Activated CD8-positive, alpha-beta memory T cell treated with anti-CD3 and anti-CD28 coated beads, Interleukin-2, amount 50 U/mL, for 24 hours (primary cell): ENCODE measurements around the gene MTNR1B.

Source experiments
- DNase-seq: peaks from one replicate; pipeline ENCODE4 v3.0.0-alpha.2; 2020; ENCODE audit errors: extremely low read depth

Gene MTNR1B

DNA sequence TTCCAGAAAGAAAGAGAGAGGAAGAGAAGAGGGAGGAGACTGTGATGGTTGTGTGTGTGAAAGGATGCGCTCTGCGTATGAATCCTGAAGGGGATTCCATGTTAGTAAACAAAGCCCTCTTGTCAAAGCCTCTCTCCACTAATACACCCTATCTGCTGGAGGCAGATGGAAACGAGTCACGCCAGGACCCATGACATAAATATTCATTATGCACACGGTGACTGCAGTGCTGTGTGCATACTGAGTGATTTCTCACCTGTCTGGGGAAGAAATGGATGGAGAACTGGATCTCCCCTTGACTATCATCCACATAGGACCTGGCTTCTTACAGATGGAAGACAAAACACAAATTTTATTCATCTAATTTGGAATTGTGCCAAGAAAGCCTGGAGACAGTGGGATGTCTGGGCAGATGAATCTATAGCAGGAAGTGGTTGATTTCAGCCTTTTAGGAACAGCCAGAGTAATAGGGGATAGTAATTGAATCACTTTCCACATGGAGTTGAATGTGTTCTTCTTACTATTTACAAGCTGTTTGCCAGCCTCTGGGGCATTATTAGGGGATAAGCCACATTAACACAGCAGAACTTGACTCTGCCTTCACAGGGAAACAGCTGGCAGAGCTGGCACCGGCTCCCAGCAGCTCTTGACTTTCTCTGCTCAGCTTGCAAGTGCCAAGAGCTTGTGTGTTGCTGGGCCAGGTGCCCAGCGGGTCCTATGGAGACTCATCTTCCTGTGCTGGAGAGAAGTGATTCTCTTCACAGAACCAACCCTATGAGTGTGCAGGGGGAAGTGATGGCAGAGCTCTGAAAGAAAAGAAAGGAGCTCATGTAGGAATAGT is 9.0 kb downstream of the MTNR1B start:
- DNase-seq: no peak

GRCh38 chr11:92979176-92979575 is 9.7 kb downstream of the MTNR1B start:
- DNase-seq: no peak

DNA sequence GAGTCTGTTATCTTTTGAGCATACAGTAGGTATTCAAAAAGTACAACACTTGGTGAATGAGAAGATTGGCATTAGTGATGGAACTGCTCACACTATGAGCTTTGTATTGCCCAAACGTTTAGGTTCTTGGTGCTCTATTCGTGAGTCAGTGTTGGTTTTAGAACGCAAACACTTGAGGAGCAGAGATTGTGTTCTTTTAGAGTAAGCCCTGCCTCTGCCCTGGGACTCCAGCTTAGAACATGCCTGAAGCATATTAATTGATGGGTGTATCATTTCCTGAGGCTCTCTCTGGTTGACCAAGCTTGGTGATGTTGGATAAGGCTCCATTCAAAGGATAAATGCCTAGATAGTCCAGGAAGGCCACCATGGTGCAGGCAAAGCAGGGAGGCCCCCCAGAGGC is 10.9 kb downstream of the MTNR1B start:
- no peak for DNase-seq

- DNase-seq: no peak
These were observed 12.1 kb downstream of the MTNR1B start for GRCh38 chr11:92981508-92982043.

GRCh38 chr11:92986585-92986984 is 17.1 kb downstream of the MTNR1B start:
- no peak for DNase-seq

DNA sequence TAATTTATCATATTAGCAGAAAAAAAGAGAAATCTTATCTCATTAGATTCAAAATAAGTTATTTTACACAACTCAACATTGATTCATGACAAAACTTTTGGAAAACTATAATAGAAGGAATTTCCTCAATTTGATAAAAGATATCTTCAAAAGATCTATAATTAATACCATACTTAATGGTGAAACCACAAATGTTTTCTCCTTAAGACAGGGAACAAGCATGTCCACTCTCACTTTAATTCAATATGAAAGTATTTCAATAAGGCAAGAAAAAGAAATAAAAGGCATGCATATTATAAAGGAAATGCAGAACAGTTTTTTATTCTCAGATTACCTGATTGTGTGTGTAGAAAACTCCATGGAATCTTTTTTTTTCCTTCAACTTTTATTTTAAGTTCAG is 23.6 kb downstream of the MTNR1B start:
- no peak for DNase-seq

DNA sequence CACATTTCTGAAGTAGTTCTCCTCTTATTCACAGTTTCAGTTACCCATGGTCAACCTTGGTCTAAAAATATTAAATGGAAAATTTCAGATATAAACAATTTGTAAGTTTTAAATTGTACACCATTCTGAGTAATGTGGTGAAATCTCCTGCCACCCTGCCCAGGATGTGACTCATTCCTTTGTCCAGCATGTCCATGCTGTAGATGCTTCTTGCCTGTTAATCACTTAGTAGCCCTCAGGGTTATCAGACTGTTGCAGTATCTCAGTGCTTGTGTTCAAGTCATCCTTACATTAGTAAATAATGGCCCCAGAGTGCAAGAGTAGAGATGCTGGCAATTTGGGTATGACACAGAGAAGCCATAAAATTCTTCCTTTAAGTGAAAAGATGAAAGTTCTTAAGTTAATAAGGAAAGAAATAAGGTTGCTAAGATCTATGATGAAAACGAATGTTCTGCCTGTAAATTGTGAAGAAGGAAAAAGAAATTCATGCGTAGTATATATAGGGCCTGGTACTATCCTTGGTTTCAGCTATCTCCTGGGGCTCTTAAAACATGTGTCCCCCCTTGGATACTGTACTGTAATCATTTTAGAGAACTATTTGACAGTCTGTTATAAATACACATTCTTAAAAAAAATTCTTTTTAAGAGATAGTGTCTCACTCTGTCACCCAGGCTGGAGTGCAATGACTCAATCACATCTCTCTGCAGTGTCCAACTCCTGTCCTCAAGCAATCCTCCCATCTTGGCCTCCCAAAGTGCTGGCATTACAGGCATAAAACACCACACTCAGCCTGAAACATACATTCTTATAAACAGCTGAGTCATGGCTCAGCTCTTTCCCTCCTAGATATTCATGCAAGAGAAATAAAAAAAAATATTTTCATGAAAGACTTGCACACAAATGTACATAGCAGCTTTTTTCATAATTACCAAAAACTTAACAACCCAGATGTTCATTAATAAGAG is 31.3 kb downstream of the MTNR1B start:
- no peak for DNase-seq

DNA sequence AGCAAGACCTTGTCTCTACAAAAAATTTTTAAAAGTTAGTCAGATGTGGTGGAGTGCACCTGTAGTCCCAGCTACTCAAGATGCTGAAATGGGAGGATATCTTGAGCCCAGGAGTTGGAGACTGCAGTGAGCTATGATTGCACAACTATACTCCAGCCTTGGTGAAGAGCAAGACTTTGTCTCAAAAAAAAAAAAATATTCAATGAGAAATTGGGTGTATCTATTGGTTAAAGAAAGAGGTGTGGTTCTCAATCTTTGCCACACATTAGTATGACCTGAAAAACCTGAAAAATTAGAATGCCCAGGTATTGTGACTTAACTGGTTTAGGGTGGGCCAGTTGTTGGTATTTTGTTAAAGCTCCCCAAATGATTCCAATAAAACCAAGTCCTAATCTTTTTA is 32.4 kb downstream of the MTNR1B start:
- DNase-seq: no peak

DNA sequence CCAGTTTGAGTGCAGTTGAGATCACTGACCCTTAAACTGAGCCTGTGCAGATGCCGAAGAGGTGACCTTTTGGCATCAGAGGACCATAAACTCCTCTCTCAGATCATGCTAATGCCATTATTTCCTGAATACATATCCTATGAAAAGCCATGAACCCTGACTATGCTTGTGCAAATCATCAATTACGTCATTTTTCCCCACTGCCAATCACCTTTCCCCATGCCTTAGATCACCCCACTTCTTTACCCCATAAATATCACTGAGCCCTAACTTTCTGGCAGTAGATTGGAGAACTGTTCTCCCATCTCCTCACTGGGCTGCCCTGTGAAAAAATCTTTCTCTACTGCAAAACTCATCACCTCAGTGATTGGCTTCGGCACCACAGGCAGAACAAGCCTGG is 32.9 kb downstream of the MTNR1B start:
- no peak for DNase-seq

- no peak for DNase-seq
These were observed 35.8 kb downstream of the MTNR1B start for GRCh38 chr11:93005239-93005638.

- DNase-seq: no peak
These were observed 44.2 kb downstream of the MTNR1B start for GRCh38 chr11:93013646-93014045.

DNA sequence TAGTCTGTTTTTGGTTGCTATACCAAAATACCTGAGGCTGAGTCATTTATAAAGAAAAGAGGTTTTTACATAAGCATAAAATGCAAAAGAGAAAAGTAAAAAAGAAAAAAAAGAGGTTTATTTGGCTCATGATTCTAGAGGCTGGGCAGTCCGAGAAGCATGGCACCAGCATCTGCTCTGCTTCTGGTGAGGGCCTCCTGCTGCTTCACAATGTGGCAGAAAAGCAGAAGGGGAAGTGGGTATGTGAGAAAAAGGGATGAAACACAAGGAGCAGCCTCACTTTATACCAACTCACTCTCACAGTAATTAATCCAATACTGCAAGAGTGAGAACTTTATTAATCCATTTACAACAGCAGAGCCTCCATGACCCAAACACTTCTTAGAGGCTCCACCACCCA is 47.1 kb downstream of the MTNR1B start:
- no peak for DNase-seq

DNA sequence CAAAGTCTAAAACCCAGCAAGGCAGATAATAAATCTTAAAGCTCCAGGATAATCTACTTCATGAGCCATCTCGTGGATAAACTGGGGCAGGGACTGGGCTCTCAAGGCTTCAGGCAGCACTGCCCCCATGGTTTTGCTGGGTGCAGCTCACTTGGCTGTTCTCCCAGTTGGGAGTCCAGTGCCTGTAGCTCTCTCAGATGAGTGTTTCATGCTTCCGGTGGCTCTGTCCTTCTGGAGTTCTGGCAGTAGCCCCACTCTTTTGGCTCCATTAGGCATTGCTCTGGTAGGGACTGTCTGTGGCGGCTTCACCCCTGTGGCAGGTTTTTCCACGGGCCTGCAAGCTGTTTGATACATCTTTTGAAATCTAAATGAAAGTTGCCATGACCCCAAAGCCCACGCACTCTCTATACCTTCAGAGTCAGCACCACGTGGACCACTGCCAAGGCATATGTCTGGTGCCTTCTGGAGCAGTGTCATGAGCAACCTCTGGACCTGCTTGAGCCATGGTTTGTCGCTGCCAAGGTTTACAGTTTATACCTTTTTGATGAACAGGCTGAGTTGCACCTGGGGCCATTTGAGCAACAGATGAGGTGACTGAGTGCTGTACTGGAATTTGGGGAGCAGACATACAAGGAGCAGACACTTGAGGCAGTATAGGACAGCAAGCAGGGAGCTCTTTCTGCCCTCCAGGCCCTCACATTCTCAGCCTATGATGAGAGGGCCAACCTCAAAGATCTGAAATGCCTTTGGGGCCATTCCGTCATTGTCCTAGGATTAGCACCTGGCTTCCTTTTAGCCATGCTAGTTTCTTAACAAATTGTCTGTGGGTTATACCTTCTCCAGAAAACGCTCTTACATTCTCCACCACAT is 48.6 kb downstream of the MTNR1B start:
- DNase-seq: no peak

- DNase-seq: no peak
These were observed 51.0 kb downstream of the MTNR1B start for GRCh38 chr11:93020248-93021046.

DNA sequence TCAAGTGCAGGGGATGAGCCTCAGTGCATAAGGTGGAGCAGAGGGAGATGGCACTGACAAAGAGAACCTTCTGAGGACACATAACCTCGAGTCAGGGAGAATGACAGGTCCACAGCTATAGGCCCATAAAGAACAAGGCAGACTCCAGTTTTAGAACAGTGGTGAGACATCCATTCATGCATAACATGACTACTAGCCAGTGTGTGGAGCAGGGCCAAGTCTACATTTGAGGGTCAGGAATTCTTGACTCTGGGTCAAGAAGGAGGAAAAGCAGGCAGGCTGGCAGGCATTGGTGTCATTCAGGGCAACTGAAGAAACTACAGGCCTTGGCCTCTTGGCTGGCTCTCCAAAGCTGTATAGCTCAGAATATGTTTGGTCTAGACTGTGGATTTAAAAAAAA is 54.9 kb downstream of the MTNR1B start:
- no peak for DNase-seq

DNA sequence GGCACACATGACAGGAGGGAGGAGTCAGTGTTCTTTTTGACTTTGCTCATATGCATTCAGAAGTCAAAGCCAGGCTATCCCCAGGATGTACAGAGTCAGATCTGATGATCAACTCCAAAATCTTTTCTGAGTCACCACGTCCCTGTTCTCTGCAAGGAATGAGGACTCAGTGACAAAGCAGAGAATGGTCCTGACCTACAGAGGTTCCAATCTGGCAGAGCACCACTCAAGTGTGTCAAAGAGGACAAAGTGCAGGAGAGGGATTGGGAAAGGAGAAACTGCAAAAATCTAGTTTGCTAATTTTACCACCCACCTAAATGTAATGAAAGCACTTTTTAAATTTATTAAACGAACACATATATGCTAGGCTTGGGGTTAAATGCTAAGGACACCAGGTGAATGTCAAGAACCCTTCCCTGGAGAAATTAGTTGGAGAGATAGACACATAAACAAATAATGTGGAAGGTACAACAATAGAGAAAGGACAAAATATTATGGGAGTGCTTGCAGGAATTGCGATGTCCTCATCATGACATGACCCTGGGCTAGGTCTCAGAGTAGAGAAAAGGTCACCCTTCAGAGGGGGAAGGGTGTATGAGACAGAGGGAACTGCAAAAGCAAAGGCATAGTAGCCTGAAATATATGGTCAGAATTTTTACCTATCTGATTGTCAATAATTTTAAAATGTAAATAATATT is 56.3 kb downstream of the MTNR1B start:
- no peak for DNase-seq

DNA sequence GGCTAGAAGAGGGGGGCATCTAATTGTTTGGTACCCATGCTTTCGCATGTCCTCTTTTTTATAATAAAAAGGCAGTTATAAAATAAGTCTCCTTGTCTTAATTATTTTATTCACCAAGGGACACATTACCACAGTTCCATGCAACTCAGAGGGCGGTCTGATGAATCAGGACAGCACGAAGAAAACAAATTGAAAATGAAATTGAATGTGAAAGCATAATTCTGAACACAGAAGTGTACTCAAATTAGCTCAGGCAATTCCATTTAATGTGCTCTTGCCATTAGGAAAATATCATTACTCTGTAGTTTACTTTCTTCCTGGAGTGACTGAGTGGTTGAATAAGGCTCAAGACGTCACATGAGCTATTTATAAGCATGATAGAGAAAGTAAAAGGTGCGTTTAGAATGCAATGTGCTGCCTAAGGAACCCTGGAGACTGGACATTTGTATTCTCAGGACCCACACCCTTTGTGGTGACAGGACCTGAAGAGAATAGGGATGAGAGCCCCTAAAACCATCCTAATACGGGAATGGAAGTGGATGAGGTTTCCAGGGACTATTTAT is 59.6 kb downstream of the MTNR1B start:
- DNase-seq: no peak

GRCh38 chr11:93031386-93031785 is 61.9 kb downstream of the MTNR1B start:
- no peak for DNase-seq
